Measurements from ENCODE around the gene UNKL.

DNA sequence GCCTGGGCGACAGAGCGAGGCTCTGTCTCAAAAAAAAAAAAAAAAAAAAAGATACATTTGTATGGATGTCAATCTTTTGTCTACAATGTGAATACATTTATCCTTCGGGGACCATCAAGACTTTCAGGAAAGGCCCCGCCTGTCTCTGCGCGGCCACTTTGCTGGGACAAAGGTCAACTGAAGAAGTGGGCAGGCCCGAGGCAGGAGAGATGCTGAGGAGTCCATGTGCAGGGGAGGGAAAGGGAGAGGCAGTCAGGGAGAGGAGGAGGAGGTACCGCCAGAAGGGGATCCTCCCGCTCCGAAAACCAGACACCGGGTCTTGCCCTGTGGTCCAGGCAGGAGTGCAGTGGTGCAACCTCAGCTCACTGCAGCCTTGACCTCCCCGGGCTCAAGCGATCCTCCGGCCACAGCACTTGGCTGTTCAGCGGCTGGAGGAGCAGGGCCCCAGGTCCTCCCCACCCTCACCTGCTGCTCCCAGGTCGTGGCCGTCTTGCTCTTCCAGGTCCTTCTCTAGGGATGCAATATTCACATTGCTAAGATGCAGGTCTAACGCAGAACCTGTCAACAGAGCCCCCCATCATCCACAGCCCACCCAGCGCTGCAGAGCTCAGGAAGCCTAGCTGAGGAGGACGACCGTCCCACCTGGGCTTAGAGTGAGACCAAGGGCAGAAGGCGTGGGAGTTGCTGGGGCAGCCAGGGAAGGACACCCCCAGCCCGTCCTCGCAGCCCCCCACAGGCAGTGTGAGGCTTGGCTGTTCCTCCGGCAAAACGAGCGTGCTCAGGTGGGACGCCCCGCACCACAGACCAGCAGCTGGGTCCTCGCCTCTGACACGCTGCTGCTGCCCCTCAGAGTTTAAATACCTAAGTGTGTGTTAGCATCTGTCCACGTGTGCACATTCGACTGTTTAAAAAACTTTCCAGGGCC is 43.2 kb downstream of the UNKL start:
- TF ChIP-seq REST (IDR thresholded peaks at IDR 0.05; ENCODE audit: low read depth): no peak
- no peak for TF ChIP-seq RAD21 (IDR thresholded peaks at IDR 0.05; ENCODE audit: low read depth)
- TF ChIP-seq MAX (IDR thresholded peaks at IDR 0.05): no peak
- no peak for TF ChIP-seq EGR1 (IDR thresholded peaks at IDR 0.05)
- no peak for TF ChIP-seq ZBTB7A (IDR thresholded peaks at IDR 0.05; ENCODE audit: low read depth)

Data from Ishikawa (cell line).